HepG2 (cell line): Measurements from ENCODE around the gene MYCT1. TPM values are rescaled to one million over a fixed set of nuclear protein-coding genes. Genes with fewer than 3 reads are reported as not detected.

Source experiments
- ATAC-seq: fragments of 200-7000 bp; cut with Tn5 transposase; 3 replicates; pipeline ENCODE4 v1.9.1; 2020; ENCODE audit warnings: mild to moderate bottlenecking, moderate library complexity
- BruUV-seq: library from RNA; stranded (reverse); fragments of 400-500 nt; replicated peaks from 2 replicates; lab custom pipeline; 2021; lab: Mats Ljungman, UMichigan
- CTCF ChIA-PET: fragments of 300-600 bp; formaldehyde crosslinking; extraction: SDS; loops from one replicate; lab custom pipeline; 2021; ENCODE audit warnings: low total read pairs, inconsistent platforms, low intra/inter-chr PET ratio; lab: Yijun Ruan, JAX
- POLR2A ChIA-PET: fragments of 350-600 bp; sonication (Branson Sonifier 250); formaldehyde crosslinking; loops from one replicate; lab custom pipeline; 2020; ENCODE audit warnings: antibody characterized with exemption, inconsistent platforms; lab: Yijun Ruan, JAX
- DNase-seq: peaks from one replicate; pipeline ENCODE4 v3.0.0-alpha.2; 2015; ENCODE audit warnings: low spot score
- FAIRE-seq: peaks from 3 replicates; lab custom pipeline; 2011; peaks lifted over from hg19 to GRCh38; lab: Jason Lieb, UNC
- H2AFZ ChIP-seq: one replicate; pipeline ENCODE4 v1.6.1; 2011; ENCODE audit warnings: low read length, inconsistent platforms
- H3K27ac ChIP-seq: fragments of 300-600 bp; 3 replicates; pipeline ENCODE4 v1.8.0; 2011; ENCODE audit warnings: mixed run types, mild to moderate bottlenecking, mixed read lengths, low read length, inconsistent platforms; ENCODE audit not compliant: insufficient read depth; ENCODE audit errors: extremely low read length
- H3K27me3 ChIP-seq, 2 experiments: fragments of 200-600 bp in 1 of 2; 2 replicates in 1 of 2; 3 replicates in 1 of 2; pipeline versions ENCODE4 v1.6.0 to v1.8.0; 2011; ENCODE audit warnings: low read length in 2 of 2, mild to moderate bottlenecking in 2 of 2, moderate library complexity in 2 of 2, inconsistent platforms in 1 of 2; ENCODE audit not compliant: insufficient read depth in 2 of 2, control insufficient read depth in 1 of 2
- H3K36me3 ChIP-seq, 2 experiments: fragments of 200-600 bp in 1 of 2; replicated peaks in 1 of 2; 2 replicates in 1 of 2; 3 replicates in 1 of 2; pipeline versions ENCODE4 v1.5.1 to v1.8.0; 2011; ENCODE audit warnings: low read length in 2 of 2, inconsistent platforms in 1 of 2; ENCODE audit not compliant: insufficient read depth in 2 of 2, control insufficient read depth in 1 of 2
- H3K4me1 ChIP-seq: 2 replicates; pipeline ENCODE4 v1.5.1; 2012; ENCODE audit warnings: low read length, inconsistent platforms; ENCODE audit not compliant: insufficient read depth
- H3K4me2 ChIP-seq: 2 replicates; pipeline ENCODE4 v1.6.0; 2011; ENCODE audit warnings: low read depth, low read length, inconsistent platforms
- H3K4me3 ChIP-seq, 3 experiments: fragments of 200-600 bp in 1 of 3; sonication (generic), shearing (Covaris generic) in 1 of 3; replicated peaks in 1 of 3; 2 replicates each; pipeline ENCODE4 v1.5.1; 2011 to 2016; ENCODE audit warnings: low read length in 3 of 3, inconsistent platforms in 2 of 3, low read depth in 2 of 3, mild to moderate bottlenecking in 2 of 3, control low read depth in 1 of 3, mixed read lengths in 1 of 3; ENCODE audit not compliant: insufficient read depth in 1 of 3
- H3K79me2 ChIP-seq: one replicate; pipeline ENCODE4 v1.6.1; 2011; ENCODE audit warnings: low read length, inconsistent platforms; ENCODE audit not compliant: insufficient read depth
- H3K9ac ChIP-seq: 2 replicates; pipeline ENCODE4 v1.6.0; 2011; ENCODE audit warnings: mild to moderate bottlenecking, low read depth, low read length, inconsistent platforms; ENCODE audit not compliant: insufficient read depth
- H3K9me3 ChIP-seq: 2 replicates; pipeline ENCODE4 v1.5.1; 2012; ENCODE audit warnings: mild to moderate bottlenecking, low read length
- H4K20me1 ChIP-seq: 2 replicates; pipeline ENCODE4 v1.6.0; 2011; ENCODE audit warnings: inconsistent platforms, mild to moderate bottlenecking, low read length, moderate library complexity; ENCODE audit not compliant: insufficient read depth
- CBFB ChIP-seq: sonication (generic); formaldehyde crosslinking; IDR thresholded peaks from 2 replicates; pipeline ENCODE4 v1.4.0; 2020; ENCODE audit warnings: missing genetic modification reagents
- EZH2 ChIP-seq: conservative IDR thresholded peaks from 2 replicates; pipeline ENCODE4 v1.6.1; 2012; ENCODE audit warnings: mild to moderate bottlenecking, low read depth, low read length, moderate library complexity
- NCOR1 ChIP-seq: fragments of 200-600 bp; sonication (generic); IDR thresholded peaks from 2 replicates; pipeline ENCODE4 v1.7.0; 2017; ENCODE audit warnings: antibody characterized with exemption, low read length, borderline replicate concordance
- PPARG ChIP-seq: conservative IDR thresholded peaks from 2 replicates; pipeline ENCODE4 v1.6.1; 2016; ENCODE audit warnings: missing biosample characterization, missing genetic modification reagents
- RARG ChIP-seq: sonication (generic); formaldehyde crosslinking; IDR thresholded peaks from 2 replicates; pipeline ENCODE4 v1.4.0; 2020; ENCODE audit warnings: low read depth, mild to moderate bottlenecking, missing genetic modification reagents
- SMAD3 ChIP-seq: sonication (generic); formaldehyde crosslinking; IDR thresholded peaks from 2 replicates; pipeline ENCODE4 v1.4.0; 2020; ENCODE audit warnings: missing genetic modification reagents
- ZNF225 ChIP-seq: sonication (generic); formaldehyde crosslinking; IDR thresholded peaks from 2 replicates; pipeline ENCODE4 v1.4.0; 2020; ENCODE audit warnings: mild to moderate bottlenecking, missing genetic modification reagents
- ZNF317 ChIP-seq: sonication (generic); formaldehyde crosslinking; IDR thresholded peaks from 2 replicates; pipeline ENCODE4 v1.5.0; 2020; ENCODE audit warnings: mild to moderate bottlenecking, missing genetic modification reagents
- WGBS: methylation state at CpG from one replicate; pipeline ENCODE4 v1.1.6; 2017; ENCODE audit warnings: low lambda C conversion rate; 5-methylcytosine and 5-hydroxymethylcytosine counted together
- in situ Hi-C: cut with HindIII; loops from 2 replicates; pipeline ENCODE4 v1.10.0; 2017; ENCODE audit warnings: low pct_unique_long_range_greater_than_20kb; ENCODE audit not compliant: extremely low pct_ligation_motif_present
- intact Hi-C: fragments of 100-400 bp; cut with micrococcal nuclease; formaldehyde crosslinking; loops from one replicate; pipeline ENCODE4 v1.10.0; 2022; ENCODE audit not compliant: unreplicated experiment
- polyA plus RNA-seq, 8 experiments: library from polyadenylated mRNA; depleted of rRNA in 3 of 8; stranded (reverse) in 7 of 8; unstranded in 1 of 8; fragments of >200 nt; fragmentation: Illumina TruSeq in 4 of 8; extraction: Trizol in 4 of 8; gene quantifications; 2 replicates each; pipeline versions ENCODE4 v1.2.1 to v1.2.3, GENCODE V29; 2011 to 2016; ENCODE audit warnings: low read depth in 4 of 8, missing spikeins in 1 of 8, mixed read lengths in 1 of 8; ENCODE audit not compliant: insufficient read depth in 1 of 8
- total RNA-seq, 5 experiments: library from RNA; depleted of rRNA; stranded (reverse); fragments of >200 nt; fragmentation: Illumina TruSeq; extraction: Trizol; gene quantifications; 2 replicates each; pipeline ENCODE4 v1.2.3, GENCODE V29; 2016; ENCODE audit warnings: low read depth in 1 of 5
- TF ChIP-seq, protein P1 (sequence below): sonication (generic); formaldehyde crosslinking; IDR thresholded peaks from 2 replicates; pipeline ENCODE4 v1.4.0; 2020; ENCODE audit warnings: mild to moderate bottlenecking, missing genetic modification reagents
- TF ChIP-seq, protein P2 (sequence below): sonication (generic); formaldehyde crosslinking; IDR thresholded peaks from 2 replicates; pipeline ENCODE4 v1.9.0; 2021; ENCODE audit warnings: missing genetic modification reagents, mild to moderate bottlenecking, borderline replicate concordance

The MYCT1 gene
- total and polyA plus RNA-seq, 2 of the 13 experiments (the other 11 are each of a cell fraction or from before 2014, with no cell fraction given): not detected

DNA sequence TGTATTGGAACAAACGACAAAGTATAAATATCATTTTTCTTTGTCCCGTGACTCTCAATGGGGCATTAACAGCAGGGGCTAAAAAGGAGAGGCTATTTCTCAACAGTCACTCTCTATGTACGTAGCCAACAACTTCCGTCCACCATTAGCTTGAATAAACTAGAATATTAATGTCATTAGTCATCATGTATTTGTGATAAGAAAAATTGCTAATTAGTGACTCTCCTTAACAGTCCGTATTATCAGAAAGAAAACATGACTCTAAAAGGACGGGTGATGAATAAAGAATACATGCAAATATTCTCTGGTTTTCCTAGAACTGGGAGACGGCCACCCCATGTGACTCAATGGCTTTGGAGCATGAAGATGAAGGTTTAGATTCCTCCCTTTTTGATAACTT is 71.5 kb downstream of the MYCT1 start:
- H3K4me3 ChIP-seq: no peak overlapping the region
- POLR2A ChIA-PET: no interaction called here
- no peak overlapping the region for H3K27ac ChIP-seq
- in situ Hi-C loops: no loop called here
- H4K20me1 ChIP-seq: no peaks in the 10 kb centered on the region
- TF ChIP-seq NCOR1 (no peak), SMAD3 (CRISPR knock-in tag) (no peak), PPARG (CRISPR knock-in tag) (no peak), CBFB (CRISPR knock-in tag) (no peak), RARG (no peak), ZNF225 (no peak), ZNF317 (CRISPR knock-in tag) (no peak), EZH2 (no peak)
- TF ChIP-seq, protein P1, sequence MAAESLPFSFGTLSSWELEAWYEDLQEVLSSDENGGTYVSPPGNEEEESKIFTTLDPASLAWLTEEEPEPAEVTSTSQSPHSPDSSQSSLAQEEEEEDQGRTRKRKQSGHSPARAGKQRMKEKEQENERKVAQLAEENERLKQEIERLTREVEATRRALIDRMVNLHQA: no peak
- TF ChIP-seq, protein P2, sequence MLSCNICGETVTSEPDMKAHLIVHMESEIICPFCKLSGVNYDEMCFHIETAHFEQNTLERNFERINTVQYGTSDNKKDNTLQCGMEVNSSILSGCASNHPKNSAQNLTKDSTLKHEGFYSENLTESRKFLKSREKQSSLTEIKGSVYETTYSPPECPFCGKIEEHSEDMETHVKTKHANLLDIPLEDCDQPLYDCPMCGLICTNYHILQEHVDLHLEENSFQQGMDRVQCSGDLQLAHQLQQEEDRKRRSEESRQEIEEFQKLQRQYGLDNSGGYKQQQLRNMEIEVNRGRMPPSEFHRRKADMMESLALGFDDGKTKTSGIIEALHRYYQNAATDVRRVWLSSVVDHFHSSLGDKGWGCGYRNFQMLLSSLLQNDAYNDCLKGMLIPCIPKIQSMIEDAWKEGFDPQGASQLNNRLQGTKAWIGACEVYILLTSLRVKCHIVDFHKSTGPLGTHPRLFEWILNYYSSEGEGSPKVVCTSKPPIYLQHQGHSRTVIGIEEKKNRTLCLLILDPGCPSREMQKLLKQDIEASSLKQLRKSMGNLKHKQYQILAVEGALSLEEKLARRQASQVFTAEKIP (CRISPR knock-in tag): no peak
- no peak overlapping the region for H3K4me2 ChIP-seq
- 31% methylated on average over 7 of the region's 7 CpGs for WGBS
- DNase-seq (no peak), ATAC-seq (no peak), FAIRE-seq (no peak)
- no TSS peak for BruUV-seq
- intact Hi-C loops: no loop called here
- CTCF ChIA-PET: no interaction called here
- H3K4me1 ChIP-seq: no peaks in the 10 kb centered on the region
- no peak overlapping the region for H2AFZ ChIP-seq
- no peaks in the 10 kb centered on the region for H3K9me3 ChIP-seq
- no peaks in the 10 kb centered on the region for H3K36me3 ChIP-seq
- H3K27me3 ChIP-seq: no peaks in the 10 kb centered on the region
- H3K9ac ChIP-seq: no peak overlapping the region
- H3K79me2 ChIP-seq: no peaks in the 10 kb centered on the region
